GM13977 (cell line): ENCODE results near the gene PTPN7.

Source experiments
- DNase-seq: peaks from one replicate; pipeline ENCODE4 v3.0.0; 2012; ENCODE audit warnings: low spot score
- CTCF ChIP-seq: IDR thresholded peaks from 2 replicates; pipeline ENCODE4 v1.5.1; 2012; ENCODE audit warnings: mild to moderate bottlenecking, control low read depth; ENCODE audit not compliant: insufficient read depth; ENCODE audit errors: extremely low read depth, missing control alignments
- in situ Hi-C: fragments of 300-500 bp; cut with MboI; formaldehyde crosslinking; loops from one replicate; pipeline ENCODE4 v1.12.0; 2022; ENCODE audit warnings: low sequenced_read_pairs, low pct_unique_long_range_greater_than_20kb, mixed read lengths, inconsistent platforms; ENCODE audit not compliant: unreplicated experiment

The PTPN7 gene

DNA sequence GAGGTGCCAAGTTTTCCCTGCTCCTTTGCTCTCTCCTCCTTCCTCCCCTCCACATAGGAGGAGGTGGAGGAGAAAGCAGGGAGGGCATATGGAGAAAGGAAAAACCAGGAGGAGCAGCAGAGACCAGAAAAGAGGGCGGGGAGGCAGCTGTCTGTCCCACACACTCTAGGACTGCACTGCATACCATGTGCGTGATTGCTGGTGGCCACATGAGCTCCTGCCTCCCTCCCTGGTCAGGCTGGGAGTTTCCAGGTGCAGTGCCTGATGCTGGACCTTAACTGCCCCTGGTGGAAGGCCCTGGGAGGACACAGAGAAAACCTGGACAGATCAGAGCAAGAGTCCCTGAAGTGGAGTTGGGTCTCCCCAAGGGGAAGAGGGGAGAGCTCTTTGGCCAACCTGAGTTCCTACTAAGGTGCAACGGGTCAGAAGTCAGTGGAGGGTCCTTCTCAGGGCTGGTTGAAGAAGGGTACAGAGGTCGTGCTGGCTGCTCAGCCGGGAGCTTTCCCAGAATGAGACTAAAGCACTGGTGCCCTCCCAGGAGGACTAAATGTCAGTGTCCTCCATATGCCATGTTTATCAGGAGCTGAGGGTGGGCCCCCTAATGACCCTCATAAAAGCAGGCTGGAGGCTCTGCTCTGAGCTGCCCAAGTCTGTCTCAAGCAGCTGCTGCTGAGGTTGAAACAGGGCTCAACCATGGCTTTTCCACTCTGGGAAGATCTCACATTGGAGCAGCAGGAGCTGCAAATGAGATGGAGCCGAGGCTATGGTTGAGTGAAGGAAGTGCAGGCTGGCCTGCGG, 29.7 kb upstream of the PTPN7 start:
- DNase-seq, result no peak
- in situ Hi-C loops, result loop anchor here (25.0 kb wide), 1 partner anchor 522 kb away; the partner anchor contains the start of gene SYT2
- TF ChIP-seq CTCF, result no peak

DNA sequence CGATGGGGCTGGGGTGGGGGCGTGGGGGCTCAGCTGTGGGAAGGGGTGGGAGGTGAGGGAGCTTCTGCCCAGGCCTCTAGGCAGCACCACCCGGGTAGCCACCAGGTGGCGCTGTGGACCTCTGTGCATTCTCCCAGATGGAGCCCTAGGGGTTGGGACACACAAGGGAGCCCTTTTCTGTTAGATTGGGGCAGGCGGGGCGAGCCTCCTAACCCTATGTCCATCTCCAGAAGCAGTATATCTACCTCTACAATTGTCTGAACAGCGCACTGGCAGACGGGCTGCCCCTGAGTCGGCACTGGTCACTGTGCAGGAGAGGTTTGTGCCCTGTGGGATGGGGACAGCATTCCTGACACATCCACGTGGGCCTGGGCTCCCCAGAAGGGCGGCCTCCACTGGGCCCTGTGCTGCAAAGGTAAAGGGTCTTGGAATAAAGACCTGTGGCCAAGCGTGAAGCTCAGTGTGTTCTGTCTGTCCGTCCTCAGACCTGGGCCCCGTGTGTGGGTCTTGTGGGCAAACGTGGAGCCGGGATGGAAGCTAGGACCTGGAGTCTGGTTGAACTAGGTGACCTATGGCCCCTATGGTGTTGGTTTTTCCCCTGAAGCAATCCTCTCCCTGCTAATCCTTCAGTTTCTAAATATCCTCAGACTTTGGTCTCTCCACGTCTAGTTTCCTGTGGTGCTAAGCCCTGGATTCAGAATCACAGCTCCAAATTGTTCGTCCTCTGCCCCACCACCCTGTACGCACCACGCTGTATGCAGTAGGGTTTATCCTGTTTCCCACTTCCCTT, 28.8 kb upstream of the PTPN7 start:
- DNase-seq, result peak; percentile 58
- peak; percentile 82 for TF ChIP-seq CTCF
- in situ Hi-C loops, result loop anchor here (25.0 kb wide), 1 partner anchor 523 kb away; the partner anchor contains the start of gene SYT2

DNA sequence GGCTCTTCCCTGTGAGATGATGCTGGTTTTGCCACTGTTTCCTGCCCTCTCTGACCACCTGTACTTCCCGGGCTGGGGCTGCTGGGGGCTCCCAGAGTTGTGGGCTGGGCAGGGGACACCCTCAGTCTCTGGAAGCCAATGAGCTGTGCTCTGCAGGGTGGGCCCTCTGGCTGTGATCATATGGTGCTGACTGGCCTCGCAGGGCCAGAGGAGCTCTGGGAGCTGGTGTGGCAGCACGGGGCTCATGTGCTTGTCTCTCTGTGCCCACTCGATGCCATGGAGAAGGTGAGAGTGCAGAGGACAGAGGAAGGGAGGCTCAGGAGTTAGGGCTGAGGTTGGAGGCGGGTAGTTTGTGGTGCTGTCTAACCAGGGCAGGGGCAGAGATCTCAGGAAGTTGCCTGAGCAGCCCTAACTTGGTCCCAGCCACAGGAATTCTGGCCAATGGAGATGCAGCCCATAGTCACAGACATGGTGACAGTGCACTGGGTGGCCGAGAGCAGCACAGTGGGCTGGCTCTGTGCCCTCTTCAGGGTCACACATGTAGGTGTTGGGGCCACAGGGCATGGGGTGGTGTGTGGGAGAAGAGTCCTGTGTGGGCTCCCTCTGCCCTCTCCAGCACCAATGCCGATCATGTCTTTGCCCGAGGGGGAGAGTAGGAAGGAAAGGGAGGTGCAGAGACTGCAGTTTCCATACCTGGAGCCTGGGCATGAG, 27.4 kb upstream of the PTPN7 start:
- in situ Hi-C loops, result loop anchor here (25.0 kb wide), 1 partner anchor 524 kb away; the partner anchor contains the start of gene SYT2
- TF ChIP-seq CTCF, result no peak

DNA sequence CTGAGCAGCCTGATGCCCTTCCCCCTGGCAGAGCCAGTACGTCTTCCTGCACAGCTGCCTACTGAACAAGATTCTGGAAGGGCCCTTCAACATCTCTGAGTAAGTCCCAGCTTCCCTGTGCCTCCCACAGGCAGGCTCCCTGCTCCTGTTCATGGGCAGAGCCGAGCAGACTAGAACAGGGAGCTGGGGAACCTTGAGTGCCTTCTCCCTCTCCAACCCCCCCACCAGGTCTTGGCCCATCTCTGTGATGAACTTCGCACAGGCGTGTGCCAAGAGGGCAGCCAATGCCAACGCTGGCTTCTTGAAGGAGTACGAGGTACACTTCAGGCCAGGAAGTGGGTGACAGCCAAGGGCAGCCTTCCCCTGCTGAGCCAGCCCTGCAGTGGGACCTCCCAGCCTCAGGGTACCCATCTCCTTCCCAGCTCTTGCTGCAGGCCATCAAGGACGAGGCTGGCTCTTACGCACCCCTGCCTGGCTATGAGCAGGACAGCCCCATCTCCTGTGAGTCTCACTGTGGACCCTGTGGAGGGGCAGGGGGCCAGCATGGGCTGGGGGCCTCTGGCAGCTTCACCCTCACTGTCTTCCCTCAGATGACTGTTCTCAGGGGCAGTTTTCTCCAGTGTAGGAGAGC, 26.8 kb upstream of the PTPN7 start:
- TF ChIP-seq CTCF, result no peak
- DNase-seq, result no peak
- in situ Hi-C loops, result loop anchor here (25.0 kb wide), 1 partner anchor 525 kb away; the partner anchor contains the start of gene SYT2

More for the DNA sequence above, 27.4 kb upstream of the PTPN7 start:
- no peak for DNase-seq

- DNase-seq, result no peak
- TF ChIP-seq CTCF, result no peak
- in situ Hi-C loops, result loop anchor here (25.0 kb wide), 1 partner anchor 526 kb away; the partner anchor contains the start of gene SYT2
Measured at GRCh38 chr1:202186327-202186726, 25.9 kb upstream of the PTPN7 start.
